HCT116 (cell line): ENCODE data around the gene ADAM10. TPM values are rescaled to one million over a fixed set of nuclear protein-coding genes. Genes with fewer than 3 reads are reported as not detected.

Experiments
- ATAC-seq: fragments of 200-7000 bp; cut with Tn5 transposase; 2 replicates; pipeline ENCODE4 v1.9.1; 2020; ENCODE audit warnings: mild to moderate bottlenecking, moderate library complexity
- BruUV-seq: library from RNA; stranded (reverse); fragments of 400-500 nt; replicated peaks from 2 replicates; lab custom pipeline; 2021; lab: Mats Ljungman, UMichigan
- CTCF ChIA-PET: fragments of 300-600 bp; sonication (Branson Sonifier 250); formaldehyde crosslinking; loops from one replicate; lab custom pipeline; 2021; ENCODE audit warnings: antibody characterized with exemption; lab: Charles Lee
- POLR2A ChIA-PET: fragments of 300-600, 350-600 bp; sonication (Branson Sonifier 250); formaldehyde crosslinking; loops from one replicate; lab custom pipeline; 2021; ENCODE audit warnings: antibody characterized with exemption; lab: Charles Lee
- RAD21 ChIA-PET, 2 experiments: fragments of 300-600 bp; sonication (Branson Sonifier 250); formaldehyde crosslinking; loops; one replicate each; lab custom pipeline; 2023; ENCODE audit warnings: low total read pairs in 2 of 2; ENCODE audit not compliant: uncharacterized antibody in 2 of 2, unreplicated experiment in 2 of 2, low non-redundant PET in 1 of 2; lab: Charles Lee
- DNase-seq: peaks from one replicate; pipeline ENCODE4 v3.0.0-alpha.2; 2010; ENCODE audit warnings: low read depth, low spot score
- H2AFZ ChIP-seq: fragments of 200-600 bp; shearing (Covaris generic), sonication (generic); 2 replicates; pipeline ENCODE4 v1.6.1; 2017; ENCODE audit warnings: low read depth, mixed run types, mixed read lengths, antibody characterized with exemption, low read length; ENCODE audit not compliant: poor library complexity, severe bottlenecking
- H3K27ac ChIP-seq: 2 replicates; pipeline ENCODE4 v1.5.1; 2012; ENCODE audit warnings: low read depth, low read length
- H3K27me3 ChIP-seq: fragments of 200-600 bp; sonication (generic); 2 replicates; pipeline ENCODE4 v1.6.1; 2016; ENCODE audit warnings: mixed run types, low read length, mixed read lengths; ENCODE audit not compliant: insufficient read depth
- H3K36me3 ChIP-seq, 2 experiments: fragments of 200-500 bp in 1 of 2; fragments of 200-600 bp in 1 of 2; sonication (Bioruptor generic) in 1 of 2; sonication (generic) in 1 of 2; 2 replicates each; pipeline versions ENCODE4 v1.5.1 to v1.6.1; 2014 to 2016; ENCODE audit warnings: low read length in 2 of 2, inconsistent platforms in 1 of 2, mixed read lengths in 1 of 2, mixed run types in 1 of 2; ENCODE audit not compliant: insufficient read depth in 2 of 2, control insufficient read depth in 1 of 2
- H3K4me1 ChIP-seq, 2 experiments: fragments of 200-600 bp in 1 of 2; sonication (generic) in 1 of 2; 2 replicates each; pipeline versions ENCODE4 v1.5.1 to v1.6.1; 2012 to 2017; ENCODE audit warnings: low read length in 2 of 2, inconsistent platforms in 1 of 2, mild to moderate bottlenecking in 1 of 2, mixed read lengths in 1 of 2, mixed run types in 1 of 2, moderate library complexity in 1 of 2; ENCODE audit not compliant: insufficient read depth in 2 of 2, control insufficient read depth in 1 of 2
- H3K4me2 ChIP-seq: fragments of 200-600 bp; sonication (generic); 2 replicates; pipeline ENCODE4 v1.6.1; 2017; ENCODE audit warnings: mixed run types, low read length, mixed read lengths
- H3K4me3 ChIP-seq, 2 experiments: fragments of 200-600 bp in 1 of 2; sonication (generic) in 1 of 2; replicated peaks in 1 of 2; 2 replicates each; pipeline ENCODE4 v1.5.1; 2011 to 2016; ENCODE audit warnings: low read length in 2 of 2, control low read depth in 1 of 2, low read depth in 1 of 2, mild to moderate bottlenecking in 1 of 2, mixed read lengths in 1 of 2, mixed run types in 1 of 2
- H3K79me2 ChIP-seq: fragments of 200-600 bp; sonication (generic); 2 replicates; pipeline ENCODE4 v1.6.1; 2017; ENCODE audit warnings: mild to moderate bottlenecking, mixed run types, low read length, moderate library complexity, mixed read lengths; ENCODE audit not compliant: insufficient read depth
- H3K9ac ChIP-seq: fragments of 200-600 bp; sonication (generic); 2 replicates; pipeline ENCODE4 v1.6.1; 2016; ENCODE audit warnings: low read length, mixed read lengths
- H3K9me2 ChIP-seq: fragments of 200-600 bp; sonication (generic), shearing (Covaris generic); 2 replicates; pipeline ENCODE4 v1.6.1; 2017; ENCODE audit warnings: mixed run types, mild to moderate bottlenecking, moderate library complexity; ENCODE audit not compliant: insufficient read depth
- H3K9me3 ChIP-seq, 2 experiments: fragments of 200-500 bp in 1 of 2; fragments of 200-600 bp in 1 of 2; sonication (Bioruptor generic) in 1 of 2; sonication (generic) in 1 of 2; 2 replicates each; pipeline ENCODE4 v1.6.1; 2014 to 2017; ENCODE audit warnings: low read length in 2 of 2, mixed read lengths in 2 of 2, inconsistent platforms in 1 of 2, low read depth in 1 of 2, mild to moderate bottlenecking in 1 of 2, mixed run types in 1 of 2, moderate library complexity in 1 of 2; ENCODE audit not compliant: control insufficient read depth in 1 of 2, insufficient read depth in 1 of 2
- H4K20me1 ChIP-seq: fragments of 200-600 bp; sonication (generic), shearing (Covaris generic); 2 replicates; pipeline ENCODE4 v1.6.1; 2017; ENCODE audit warnings: mixed run types, mild to moderate bottlenecking, moderate library complexity; ENCODE audit not compliant: insufficient read depth
- CBX3 ChIP-seq: IDR thresholded peaks from 2 replicates; pipeline ENCODE4 v1.6.1; 2012; ENCODE audit warnings: low read depth
- CEBPB ChIP-seq: IDR thresholded peaks from 2 replicates; pipeline ENCODE4 v1.6.1; 2012; ENCODE audit warnings: low read depth
- EGR1 ChIP-seq: IDR thresholded peaks from 2 replicates; pipeline ENCODE4 v1.6.1; 2012; ENCODE audit warnings: low read depth
- ELF1 ChIP-seq: IDR thresholded peaks from 2 replicates; pipeline ENCODE4 v1.6.1; 2012; ENCODE audit warnings: low read depth, borderline replicate concordance
- EZH2 ChIP-seq: fragments of 200-600 bp; sonication (generic); IDR thresholded peaks from 2 replicates; pipeline ENCODE4 v1.6.1; 2017; ENCODE audit warnings: antibody characterized with exemption, mixed run types
- EZH2phosphoT487 ChIP-seq: fragments of 200-600 bp; IDR thresholded peaks from 2 replicates; pipeline ENCODE4 v1.6.1; 2018; ENCODE audit warnings: antibody characterized with exemption, borderline replicate concordance
- POLR2A ChIP-seq: IDR thresholded peaks from 2 replicates; pipeline ENCODE4 v1.7.0; 2011; ENCODE audit warnings: borderline replicate concordance; ENCODE audit not compliant: insufficient read depth, insufficient read length; ENCODE audit errors: extremely low read depth
- RAD21 ChIP-seq: IDR thresholded peaks from 2 replicates; pipeline ENCODE4 v1.6.1; 2012; ENCODE audit warnings: low read depth, mild to moderate bottlenecking
- REST ChIP-seq: IDR thresholded peaks from 2 replicates; pipeline ENCODE4 v1.6.1; 2012; ENCODE audit warnings: low read depth
- SP1 ChIP-seq: IDR thresholded peaks from 2 replicates; pipeline ENCODE4 v1.6.1; 2012; ENCODE audit warnings: low read depth
- TCF7L2 ChIP-seq: IDR thresholded peaks from 2 replicates; pipeline ENCODE4 v1.7.0; 2011; ENCODE audit warnings: borderline replicate concordance, inconsistent platforms; ENCODE audit not compliant: insufficient read depth, insufficient read length; ENCODE audit errors: extremely low read depth
- ZNF274 ChIP-seq: fragments of 200-500 bp; sonication (Bioruptor generic); IDR thresholded peaks from 2 replicates; pipeline ENCODE4 v1.6.1; 2014; ENCODE audit warnings: mild to moderate bottlenecking, low read depth, low read length, inconsistent platforms
- intact Hi-C: fragments of 100-400 bp; cut with micrococcal nuclease; formaldehyde crosslinking; loops from 2 replicates; pipeline ENCODE4 v1.10.0; 2022
- total RNA-seq: library from RNA; stranded (reverse); gene quantifications from one replicate; pipeline ENCODE4 v1.2.1, GENCODE V29; 2021; ENCODE audit not compliant: unreplicated experiment
- TF ChIP-seq, protein P1 (sequence below): IDR thresholded peaks from 2 replicates; pipeline ENCODE4 v1.6.1; 2012
- TF ChIP-seq, protein P2 (sequence below), 3 experiments: fragments of 200-600 bp in 1 of 3; sonication (generic) in 1 of 3; IDR thresholded peaks in 2 of 3; conservative IDR thresholded peaks in 1 of 3; 2 replicates each; pipeline ENCODE4 v1.5.1; 2012 to 2017; ENCODE audit warnings: low read depth in 2 of 3, low read length in 2 of 3, antibody characterized with exemption in 1 of 3, borderline replicate concordance in 1 of 3, control low read depth in 1 of 3, mild to moderate bottlenecking in 1 of 3, mixed read lengths in 1 of 3, mixed run types in 1 of 3, moderate library complexity in 1 of 3; ENCODE audit not compliant: insufficient read depth in 1 of 3

The ADAM10 gene
- total RNA-seq, 1 experiment from 2014 or later, result 158 TPM

DNA sequence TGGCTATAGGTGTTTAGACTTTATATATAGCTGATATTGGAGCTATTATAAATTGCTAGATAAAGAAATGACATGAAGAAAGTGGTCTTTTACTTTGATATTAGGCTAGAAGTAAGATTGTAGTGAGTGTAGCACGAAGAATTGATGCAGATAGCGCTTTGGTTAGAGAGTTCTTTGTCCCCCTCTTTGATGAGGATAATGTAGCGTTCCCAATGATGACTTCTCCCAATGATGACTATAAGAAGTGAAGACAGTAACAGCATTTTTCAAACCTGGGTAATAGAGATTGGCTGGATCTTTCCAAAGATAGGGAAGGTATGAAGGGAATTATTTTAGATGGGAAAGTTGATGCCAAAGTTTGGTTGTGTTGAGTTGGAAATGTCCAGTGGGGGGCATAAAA is 25.9 kb upstream of the ADAM10 start:
- Histone ChIP-seq H3K9me2 (no peaks in the 10 kb centered on the region), H3K4me3 (no peak overlapping the region), H2AFZ (no peak overlapping the region), H3K36me3 (no peaks in the 10 kb centered on the region), H3K27ac (no peak overlapping the region), H4K20me1 (no peaks in the 10 kb centered on the region), H3K4me1 (peaks cover 8 to 12% of the 10 kb centered on the region in 2 experiments), H3K27me3 (no peaks in the 10 kb centered on the region), H3K9me3 (no peaks in the 10 kb centered on the region), H3K79me2 (peaks cover 59% of the 10 kb centered on the region), H3K4me2 (no peak overlapping the region), H3K9ac (no peak overlapping the region)
- no peak for TF ChIP-seq CBX3
- TF ChIP-seq, protein P1, sequence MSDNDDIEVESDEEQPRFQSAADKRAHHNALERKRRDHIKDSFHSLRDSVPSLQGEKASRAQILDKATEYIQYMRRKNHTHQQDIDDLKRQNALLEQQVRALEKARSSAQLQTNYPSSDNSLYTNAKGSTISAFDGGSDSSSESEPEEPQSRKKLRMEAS, result no peak
- TF ChIP-seq TCF7L2, result no peak
- no peak for TF ChIP-seq REST
- TF ChIP-seq ELF1, result no peak
- TF ChIP-seq, protein P2, sequence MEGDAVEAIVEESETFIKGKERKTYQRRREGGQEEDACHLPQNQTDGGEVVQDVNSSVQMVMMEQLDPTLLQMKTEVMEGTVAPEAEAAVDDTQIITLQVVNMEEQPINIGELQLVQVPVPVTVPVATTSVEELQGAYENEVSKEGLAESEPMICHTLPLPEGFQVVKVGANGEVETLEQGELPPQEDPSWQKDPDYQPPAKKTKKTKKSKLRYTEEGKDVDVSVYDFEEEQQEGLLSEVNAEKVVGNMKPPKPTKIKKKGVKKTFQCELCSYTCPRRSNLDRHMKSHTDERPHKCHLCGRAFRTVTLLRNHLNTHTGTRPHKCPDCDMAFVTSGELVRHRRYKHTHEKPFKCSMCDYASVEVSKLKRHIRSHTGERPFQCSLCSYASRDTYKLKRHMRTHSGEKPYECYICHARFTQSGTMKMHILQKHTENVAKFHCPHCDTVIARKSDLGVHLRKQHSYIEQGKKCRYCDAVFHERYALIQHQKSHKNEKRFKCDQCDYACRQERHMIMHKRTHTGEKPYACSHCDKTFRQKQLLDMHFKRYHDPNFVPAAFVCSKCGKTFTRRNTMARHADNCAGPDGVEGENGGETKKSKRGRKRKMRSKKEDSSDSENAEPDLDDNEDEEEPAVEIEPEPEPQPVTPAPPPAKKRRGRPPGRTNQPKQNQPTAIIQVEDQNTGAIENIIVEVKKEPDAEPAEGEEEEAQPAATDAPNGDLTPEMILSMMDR (IDR thresholded peaks at IDR 0.05 in 2 of 3, conservative IDR thresholded peaks at IDR 0.05 in 1 of 3; ENCODE audit: borderline replicate concordance in 1 of 3, insufficient read depth in 1 of 3, low read depth in 2 of 3, low read length in 2 of 3), result no peak
- no peak for TF ChIP-seq POLR2A
- TF ChIP-seq EZH2, result no peak
- TF ChIP-seq RAD21, result no peak
- TF ChIP-seq EGR1, result no peak
- TF ChIP-seq EZH2phosphoT487, result no peak
- TF ChIP-seq ZNF274, result no peak
- TF ChIP-seq SP1, result no peak
- no peak for TF ChIP-seq CEBPB
- RAD21 ChIA-PET, result no interaction called here
- POLR2A ChIA-PET, result no interaction called here
- ATAC-seq, result no peak
- DNase-seq, result no peak
- intact Hi-C loops, result no loop called here
- BruUV-seq, result no TSS peak
- CTCF ChIA-PET, result no interaction called here
